Measurements from ENCODE around the gene FAM3C. TPM values are rescaled to one million over a fixed set of nuclear protein-coding genes. Genes with fewer than 3 reads are reported as not detected.

The FAM3C gene
- total RNA-seq, 1 experiment from 2014 or later = 322 TPM

- Histone ChIP-seq H3K27ac (ENCODE audit: low read depth, low read length) (peak overlapping the region; percentile 95; the same call in 1 of the 2 replicates), H3K4me2 (ENCODE audit: low read length) (peak overlapping the region; percentile 86), H3K9ac (ENCODE audit: low read length) (peak overlapping the region; percentile 84), H3K9me2 (ENCODE audit: insufficient read depth) (no peaks in the 10 kb centered on the region), H3K9me3 (ENCODE audit: control insufficient read depth in 1 of 2, insufficient read depth in 1 of 2, low read depth in 1 of 2, low read length in 2 of 2) (no peaks in the 10 kb centered on the region), H3K27me3 (ENCODE audit: insufficient read depth, low read length) (no peaks in the 10 kb centered on the region), H3K4me1 (ENCODE audit: control insufficient read depth in 1 of 2, insufficient read depth in 2 of 2, low read length in 2 of 2) (peaks cover 49 to 83% of the 10 kb centered on the region in 2 experiments), H3K79me2 (ENCODE audit: insufficient read depth, low read length) (peaks cover 64% of the 10 kb centered on the region), H2AFZ (ENCODE audit: low read depth, low read length, poor library complexity, severe bottlenecking) (no peak overlapping the region), H3K4me3 (replicated peaks in 1 of 2; ENCODE audit: low read depth in 1 of 2, low read length in 2 of 2) (peak overlapping the region; percentile 65 to 74), H3K36me3 (ENCODE audit: control insufficient read depth in 1 of 2, insufficient read depth in 2 of 2, low read length in 2 of 2) (peaks cover 6 to 37% of the 10 kb centered on the region in 2 experiments; a peak in 2 of 4 replicates), H4K20me1 (ENCODE audit: insufficient read depth) (peaks cover 32% of the 10 kb centered on the region; the same call in 1 of the 2 replicates)
- ChIA-PET RAD21 (ENCODE audit: low non-redundant PET in 1 of 2, low total read pairs in 2 of 2, uncharacterized antibody in 2 of 2, unreplicated experiment in 2 of 2) (no interaction called here), POLR2A (interaction anchor here (1.9 to 2.0 kb wide), 2 partner anchors 14 to 22 kb away, joined by 6 to 7 read pairs; no protein-coding TSS in a partner anchor), CTCF (interaction anchor here (4.2 kb wide), 1 partner anchor 27 kb away, joined by 24 read pairs; no protein-coding TSS in a partner anchor)
- intact Hi-C loops (cut with micrococcal nuclease) = loop anchor here (1.0 kb wide), 1 partner anchor 136 kb away; no protein-coding TSS in a partner anchor
- ATAC-seq = no peak
- no TSS peak for BruUV-seq (replicated peaks)
- no peak for DNase-seq (ENCODE audit: low read depth, low spot score)
- no peak for TF ChIP-seq ELF1 (IDR thresholded peaks at IDR 0.05; ENCODE audit: borderline replicate concordance, low read depth)
- TF ChIP-seq ZNF274 (IDR thresholded peaks at IDR 0.05; ENCODE audit: low read depth, low read length) = no peak
- no peak for TF ChIP-seq ATF3 (IDR thresholded peaks at IDR 0.05)
- no peak for TF ChIP-seq YY1 (IDR thresholded peaks at IDR 0.05; ENCODE audit: extremely low read depth, insufficient replicate concordance, low read depth, low read length)
- no peak for TF ChIP-seq EGR1 (IDR thresholded peaks at IDR 0.05; ENCODE audit: low read depth)
Measured at GRCh38 chr7:121394709-121395140, 1.4 kb downstream of the FAM3C start.

DNA sequence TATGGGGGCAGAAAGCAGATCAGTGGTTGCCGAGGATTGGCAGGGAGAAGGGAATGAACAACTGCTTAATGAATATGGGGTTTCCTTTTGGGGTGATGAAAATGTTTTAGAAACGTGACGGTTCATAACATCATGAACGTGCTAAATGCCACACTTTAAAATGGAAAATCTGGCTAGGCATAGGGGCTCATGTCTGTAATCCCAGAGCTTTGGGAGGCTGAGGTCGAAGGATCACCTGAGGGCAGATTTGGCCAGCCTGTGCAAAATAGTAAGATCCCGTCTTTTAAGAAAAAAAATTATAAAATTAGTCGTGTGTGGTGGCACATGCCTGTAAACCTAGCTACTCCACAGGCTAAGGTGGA lies 3.1 kb downstream of the FAM3C start:
- Histone ChIP-seq H3K4me2 (ENCODE audit: low read length) (peak overlapping the region; percentile 29), H3K4me1 (ENCODE audit: control insufficient read depth in 1 of 2, insufficient read depth in 2 of 2, low read length in 2 of 2) (peaks cover 42 to 86% of the 10 kb centered on the region in 2 experiments), H4K20me1 (ENCODE audit: insufficient read depth) (peaks cover 50% of the 10 kb centered on the region), H3K79me2 (ENCODE audit: insufficient read depth, low read length) (peaks cover 81% of the 10 kb centered on the region), H3K27me3 (ENCODE audit: insufficient read depth, low read length) (no peaks in the 10 kb centered on the region), H3K9me2 (ENCODE audit: insufficient read depth) (no peaks in the 10 kb centered on the region), H3K9ac (ENCODE audit: low read length) (no peak overlapping the region), H2AFZ (ENCODE audit: low read depth, low read length, poor library complexity, severe bottlenecking) (no peak overlapping the region), H3K9me3 (ENCODE audit: control insufficient read depth in 1 of 2, insufficient read depth in 1 of 2, low read depth in 1 of 2, low read length in 2 of 2) (no peaks in the 10 kb centered on the region), H3K36me3 (ENCODE audit: control insufficient read depth in 1 of 2, insufficient read depth in 2 of 2, low read length in 2 of 2) (peaks cover 6 to 45% of the 10 kb centered on the region in 2 experiments; a peak in 2 of 4 replicates), H3K4me3 (replicated peaks in 1 of 2; ENCODE audit: low read depth in 1 of 2, low read length in 2 of 2) (no peak overlapping the region), H3K27ac (ENCODE audit: low read depth, low read length) (no peak overlapping the region)
- ATAC-seq (no peak), DNase-seq (ENCODE audit: low read depth, low spot score) (no peak)
- intact Hi-C loops (cut with micrococcal nuclease) = no loop called here
- BruUV-seq (replicated peaks) = no TSS peak
- CTCF ChIA-PET = no interaction called here
- RAD21 ChIA-PET (ENCODE audit: low non-redundant PET in 1 of 2, low total read pairs in 2 of 2, uncharacterized antibody in 2 of 2, unreplicated experiment in 2 of 2) = no interaction called here
- POLR2A ChIA-PET = no interaction called here
- TF ChIP-seq CBX3 (IDR thresholded peaks at IDR 0.05; ENCODE audit: low read depth) (no peak), SRF (IDR thresholded peaks at IDR 0.05; ENCODE audit: low read depth) (no peak), JUND (IDR thresholded peaks at IDR 0.05) (no peak), ZFX (IDR thresholded peaks at IDR 0.05) (no peak), ELF1 (IDR thresholded peaks at IDR 0.05; ENCODE audit: borderline replicate concordance, low read depth) (no peak), POLR2AphosphoS5 (IDR thresholded peaks at IDR 0.05; ENCODE audit: low read depth, low read length) (no peak; the same call in 1 of the 2 replicates), ZNF274 (IDR thresholded peaks at IDR 0.05; ENCODE audit: low read depth, low read length) (no peak), YY1 (IDR thresholded peaks at IDR 0.05; ENCODE audit: extremely low read depth, insufficient replicate concordance, low read depth, low read length) (no peak), ATF3 (IDR thresholded peaks at IDR 0.05) (no peak), TCF7L2 (IDR thresholded peaks at IDR 0.05; ENCODE audit: borderline replicate concordance, extremely low read depth, insufficient read depth, insufficient read length) (no peak)
- TF ChIP-seq, protein P1, sequence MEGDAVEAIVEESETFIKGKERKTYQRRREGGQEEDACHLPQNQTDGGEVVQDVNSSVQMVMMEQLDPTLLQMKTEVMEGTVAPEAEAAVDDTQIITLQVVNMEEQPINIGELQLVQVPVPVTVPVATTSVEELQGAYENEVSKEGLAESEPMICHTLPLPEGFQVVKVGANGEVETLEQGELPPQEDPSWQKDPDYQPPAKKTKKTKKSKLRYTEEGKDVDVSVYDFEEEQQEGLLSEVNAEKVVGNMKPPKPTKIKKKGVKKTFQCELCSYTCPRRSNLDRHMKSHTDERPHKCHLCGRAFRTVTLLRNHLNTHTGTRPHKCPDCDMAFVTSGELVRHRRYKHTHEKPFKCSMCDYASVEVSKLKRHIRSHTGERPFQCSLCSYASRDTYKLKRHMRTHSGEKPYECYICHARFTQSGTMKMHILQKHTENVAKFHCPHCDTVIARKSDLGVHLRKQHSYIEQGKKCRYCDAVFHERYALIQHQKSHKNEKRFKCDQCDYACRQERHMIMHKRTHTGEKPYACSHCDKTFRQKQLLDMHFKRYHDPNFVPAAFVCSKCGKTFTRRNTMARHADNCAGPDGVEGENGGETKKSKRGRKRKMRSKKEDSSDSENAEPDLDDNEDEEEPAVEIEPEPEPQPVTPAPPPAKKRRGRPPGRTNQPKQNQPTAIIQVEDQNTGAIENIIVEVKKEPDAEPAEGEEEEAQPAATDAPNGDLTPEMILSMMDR (IDR thresholded peaks at IDR 0.05 in 2 of 3, conservative IDR thresholded peaks at IDR 0.05 in 1 of 3; ENCODE audit: borderline replicate concordance in 1 of 3, insufficient read depth in 1 of 3, low read depth in 2 of 3, low read length in 2 of 3) = no peak
- TF ChIP-seq, protein P2, sequence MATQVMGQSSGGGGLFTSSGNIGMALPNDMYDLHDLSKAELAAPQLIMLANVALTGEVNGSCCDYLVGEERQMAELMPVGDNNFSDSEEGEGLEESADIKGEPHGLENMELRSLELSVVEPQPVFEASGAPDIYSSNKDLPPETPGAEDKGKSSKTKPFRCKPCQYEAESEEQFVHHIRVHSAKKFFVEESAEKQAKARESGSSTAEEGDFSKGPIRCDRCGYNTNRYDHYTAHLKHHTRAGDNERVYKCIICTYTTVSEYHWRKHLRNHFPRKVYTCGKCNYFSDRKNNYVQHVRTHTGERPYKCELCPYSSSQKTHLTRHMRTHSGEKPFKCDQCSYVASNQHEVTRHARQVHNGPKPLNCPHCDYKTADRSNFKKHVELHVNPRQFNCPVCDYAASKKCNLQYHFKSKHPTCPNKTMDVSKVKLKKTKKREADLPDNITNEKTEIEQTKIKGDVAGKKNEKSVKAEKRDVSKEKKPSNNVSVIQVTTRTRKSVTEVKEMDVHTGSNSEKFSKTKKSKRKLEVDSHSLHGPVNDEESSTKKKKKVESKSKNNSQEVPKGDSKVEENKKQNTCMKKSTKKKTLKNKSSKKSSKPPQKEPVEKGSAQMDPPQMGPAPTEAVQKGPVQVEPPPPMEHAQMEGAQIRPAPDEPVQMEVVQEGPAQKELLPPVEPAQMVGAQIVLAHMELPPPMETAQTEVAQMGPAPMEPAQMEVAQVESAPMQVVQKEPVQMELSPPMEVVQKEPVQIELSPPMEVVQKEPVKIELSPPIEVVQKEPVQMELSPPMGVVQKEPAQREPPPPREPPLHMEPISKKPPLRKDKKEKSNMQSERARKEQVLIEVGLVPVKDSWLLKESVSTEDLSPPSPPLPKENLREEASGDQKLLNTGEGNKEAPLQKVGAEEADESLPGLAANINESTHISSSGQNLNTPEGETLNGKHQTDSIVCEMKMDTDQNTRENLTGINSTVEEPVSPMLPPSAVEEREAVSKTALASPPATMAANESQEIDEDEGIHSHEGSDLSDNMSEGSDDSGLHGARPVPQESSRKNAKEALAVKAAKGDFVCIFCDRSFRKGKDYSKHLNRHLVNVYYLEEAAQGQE (IDR thresholded peaks at IDR 0.05; ENCODE audit: low read depth) = no peak
